Activated CD8-positive, alpha-beta memory T cell treated with anti-CD3 and anti-CD28 coated beads, Interleukin-2, amount 50 U/mL, for 24 hours (primary cell): Measurements from ENCODE around the gene PCK1.
"Not testable (repeated sequence)": the region's sequence is repeated elsewhere in the genome, so short reads cannot be mapped to it uniquely, and the experiment has no call there.

ENCODE experiments used
- DNase-seq: peaks from one replicate; pipeline ENCODE4 v3.0.0-alpha.2; 2020; ENCODE audit errors: extremely low read depth

Gene PCK1

DNA sequence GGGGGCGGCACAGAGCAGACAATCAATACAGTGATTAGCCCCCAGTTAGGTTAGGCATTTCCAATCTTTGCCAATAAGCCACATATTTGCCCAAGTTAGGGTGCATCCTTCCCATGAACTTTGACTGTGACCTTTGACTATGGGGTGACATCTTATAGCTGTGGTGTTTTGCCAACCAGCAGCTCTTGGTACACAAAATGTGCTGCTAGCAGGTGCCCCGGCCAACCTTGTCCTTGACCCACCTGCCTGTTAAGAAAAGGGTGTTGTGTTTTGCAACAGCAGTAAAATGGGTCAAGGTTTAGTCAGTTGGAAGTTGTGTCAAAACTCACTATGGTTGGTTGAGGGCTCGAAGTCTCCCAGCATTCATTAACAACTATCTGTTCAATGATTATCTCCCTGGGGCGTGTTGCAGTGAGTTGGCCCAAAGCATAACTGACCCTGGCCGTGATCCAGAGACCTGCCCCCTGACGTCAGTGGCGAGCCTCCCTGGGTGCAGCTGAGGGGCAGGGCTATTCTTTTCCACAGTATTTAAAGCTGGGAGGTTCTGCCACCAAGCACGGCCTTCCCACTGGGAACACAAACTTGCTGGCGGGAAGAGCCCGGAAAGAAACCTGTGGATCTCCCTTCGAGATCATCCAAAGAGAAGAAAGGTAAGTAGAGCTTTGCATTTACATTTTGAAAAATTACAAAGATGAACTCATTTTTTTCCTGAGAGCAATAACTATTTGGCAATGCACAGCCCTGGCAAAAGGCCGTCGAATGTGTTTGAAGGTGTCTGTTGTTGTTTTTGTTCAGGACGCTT, at the start of gene PCK1:
PCK1 (plus strand) TSS at position 557 of the 802 bp plus-strand sequence. CDS start 302 bp downstream, outside the sequence.
- no peak for DNase-seq

DNA sequence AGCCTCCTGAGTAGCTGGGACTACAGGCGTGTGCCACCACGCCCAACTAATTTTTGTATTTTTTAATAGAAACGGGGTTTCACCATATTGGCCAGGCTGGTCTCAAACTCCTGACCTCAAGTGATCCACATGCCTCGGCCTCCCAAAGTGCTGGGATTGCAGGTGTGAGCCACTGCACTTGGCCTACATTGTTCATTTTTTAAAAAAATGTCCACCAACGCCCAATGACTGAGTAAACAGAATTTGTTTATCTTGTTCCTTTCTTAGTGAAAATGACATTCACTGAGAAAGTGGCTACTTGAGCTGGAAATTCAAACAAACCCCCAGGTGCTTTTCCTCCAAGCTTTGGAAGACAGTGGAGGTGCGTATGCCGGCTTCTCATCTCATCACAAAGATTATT, 49.2 kb upstream of the PCK1 start:
- DNase-seq = not testable (repeated sequence)

DNA sequence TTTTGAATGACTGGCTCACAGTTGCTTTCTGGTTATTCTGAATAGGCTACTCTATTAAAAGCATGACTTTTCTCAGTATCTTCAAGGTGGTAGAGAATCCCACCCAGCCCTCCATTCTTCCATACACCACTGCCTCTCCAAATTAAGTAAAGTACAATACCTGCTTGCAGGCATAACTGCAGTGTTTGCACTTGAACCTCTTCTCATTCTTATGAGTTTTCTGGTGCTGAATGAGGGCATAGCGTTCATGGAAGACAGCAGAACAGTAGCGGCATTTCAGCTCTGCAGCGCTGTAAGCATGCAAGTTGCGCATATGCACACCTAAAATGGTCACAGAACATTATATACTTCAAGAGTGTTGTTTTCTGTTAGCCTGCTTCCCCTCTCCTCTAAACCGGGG, 48.5 kb upstream of the PCK1 start:
- DNase-seq = no peak

DNA sequence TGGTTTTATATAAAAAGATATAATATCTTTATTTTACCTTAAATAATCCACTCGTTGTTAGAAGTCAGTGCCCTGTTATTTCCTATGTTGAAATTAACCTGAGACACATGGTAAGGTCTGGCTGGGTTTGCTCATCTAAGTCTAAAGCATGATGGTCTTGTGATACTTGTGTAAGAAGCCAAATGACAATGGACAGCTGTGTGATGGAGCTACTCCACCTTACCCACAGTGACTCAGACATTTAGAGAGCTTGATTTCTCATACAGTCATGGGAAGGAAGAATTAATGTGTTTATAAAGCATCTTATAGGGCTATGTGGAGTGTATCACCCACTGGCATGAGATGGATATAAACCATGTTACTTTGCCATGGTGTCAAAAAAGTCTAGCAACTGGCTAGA, 47.7 kb upstream of the PCK1 start:
- DNase-seq = no peak

DNA sequence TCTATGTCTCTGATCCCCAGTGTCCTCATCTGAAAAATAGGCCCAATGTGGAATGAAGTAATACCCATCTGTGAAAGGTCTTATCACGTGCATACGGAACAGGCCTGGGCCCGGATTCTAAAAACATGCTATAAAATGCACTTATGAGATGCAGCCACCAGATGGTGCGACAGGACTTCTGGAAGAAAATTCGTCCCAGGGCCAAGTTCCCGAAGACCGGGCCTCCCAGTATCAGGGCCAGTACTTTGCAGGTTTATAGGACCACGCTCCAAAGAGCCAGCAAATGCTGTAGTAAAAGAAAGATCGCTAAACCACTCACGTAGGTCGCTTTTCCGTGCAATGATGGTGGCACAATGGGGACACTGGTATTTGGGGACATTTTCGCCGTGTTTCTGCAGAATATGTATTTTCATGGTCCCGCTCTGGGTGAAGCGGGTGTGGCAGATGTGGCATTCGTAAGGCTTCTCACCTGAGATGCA, 46.6 kb upstream of the PCK1 start:
- DNase-seq = no peak

DNA sequence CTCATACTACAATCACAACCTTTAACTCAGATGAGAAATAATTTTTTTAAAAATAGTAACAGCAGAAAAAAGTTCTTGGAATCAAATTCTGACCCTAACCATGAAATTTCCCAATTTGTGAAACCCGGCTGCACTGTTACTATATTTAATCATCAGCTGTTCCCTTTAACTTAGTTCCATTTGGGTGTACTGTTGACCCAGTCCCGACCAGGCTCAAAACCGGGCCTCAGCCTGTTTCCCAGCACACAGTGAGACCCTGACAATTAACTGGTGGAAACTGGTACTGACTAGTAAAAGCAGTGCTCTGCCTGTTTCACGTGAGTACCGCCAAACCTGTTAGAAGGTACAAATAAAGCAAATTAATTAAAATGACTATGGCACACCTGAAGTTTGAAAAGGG, 43.0 kb upstream of the PCK1 start:
- DNase-seq = no peak

DNA sequence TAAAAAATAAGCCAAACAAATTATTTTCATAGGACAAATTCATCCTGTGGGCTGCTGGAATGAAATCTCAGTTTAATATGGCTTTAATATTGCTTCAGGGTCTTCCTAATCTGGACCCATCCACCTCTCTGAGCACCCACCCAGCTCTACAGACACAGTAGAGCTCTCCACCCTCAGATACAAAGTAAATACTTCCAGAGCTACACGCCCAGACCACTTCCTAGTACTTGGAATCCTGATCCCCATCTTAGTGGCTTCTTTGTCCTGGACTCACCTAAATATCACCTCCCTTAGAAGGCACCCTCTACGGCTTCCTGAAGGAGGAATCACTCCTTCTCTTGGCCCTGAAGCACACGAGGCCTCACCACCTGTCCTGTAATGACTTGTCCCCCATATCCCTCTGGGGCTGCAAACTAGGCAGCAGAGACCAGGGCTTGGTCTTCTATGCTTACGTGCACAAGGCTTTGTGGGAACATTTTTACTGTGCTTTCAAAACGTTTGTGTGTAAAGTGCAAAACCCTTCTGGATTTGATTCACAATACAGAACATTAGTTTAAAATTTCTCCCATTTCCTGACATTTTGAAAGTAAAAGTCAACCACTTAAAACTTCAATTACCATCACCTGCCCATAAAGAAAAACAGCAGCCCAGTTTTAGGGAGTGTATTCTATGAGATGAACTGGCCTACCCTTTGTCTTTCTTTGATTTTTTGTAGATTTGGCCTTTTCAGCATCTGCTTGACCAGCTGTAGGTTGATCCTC, 38.4 kb upstream of the PCK1 start:
- DNase-seq = no peak

DNA sequence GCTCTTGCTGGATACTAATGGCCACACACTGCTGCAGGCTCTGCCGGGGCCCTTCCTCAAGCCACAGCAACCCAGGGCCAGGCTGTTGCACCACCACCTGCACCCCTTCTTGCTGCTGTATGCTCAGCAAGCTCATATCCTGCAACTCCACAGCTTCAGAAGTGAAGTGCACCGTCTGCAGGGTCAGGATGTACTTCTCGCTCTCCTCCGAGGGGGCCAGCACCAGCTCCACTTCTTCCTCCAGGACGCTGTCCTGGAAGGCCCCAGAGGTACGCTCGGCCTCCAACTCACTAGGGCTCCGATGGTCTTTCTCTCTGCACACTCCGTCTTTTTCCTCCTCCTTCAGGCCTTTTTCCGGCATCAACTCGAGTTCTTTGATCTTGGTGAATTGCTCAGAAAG, 37.1 kb upstream of the PCK1 start:
- no peak for DNase-seq

DNA sequence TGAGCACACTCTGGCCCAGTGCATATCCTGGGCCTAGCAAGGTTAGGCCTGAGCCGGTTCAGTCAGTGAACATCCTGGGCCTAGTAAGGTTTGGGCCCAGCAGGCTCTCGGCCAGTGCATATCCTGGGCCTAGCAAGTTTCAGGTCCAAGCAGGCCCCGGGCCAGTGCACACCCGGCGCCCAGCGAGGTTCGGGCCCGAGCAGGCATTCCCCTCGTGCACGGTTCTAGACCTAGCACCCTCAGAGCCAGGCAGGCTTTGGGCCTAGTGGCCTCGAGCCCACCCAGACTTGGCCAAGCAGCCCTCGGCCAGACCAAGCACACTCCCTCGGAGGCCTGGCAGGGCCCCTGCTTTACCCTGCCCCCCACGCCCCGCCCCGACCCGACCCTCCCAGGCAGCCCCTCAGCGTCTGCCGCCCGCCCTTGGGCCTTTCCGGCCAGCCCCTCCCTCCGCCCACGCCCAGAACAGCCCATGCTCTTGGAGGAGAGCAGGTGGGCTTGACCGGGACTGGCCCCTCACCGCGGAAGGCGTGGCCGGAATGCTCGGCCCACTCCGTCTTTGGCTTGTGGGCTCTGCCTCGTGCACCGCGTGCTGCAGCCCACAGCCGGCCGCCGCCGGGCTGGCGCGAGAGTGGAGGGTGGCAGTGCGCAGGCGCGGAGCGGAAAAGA, 36.3 kb upstream of the PCK1 start, which contains the start of gene CTCFL:
CTCFL (minus strand) TSS at position 630 of the 666 bp plus-strand sequence. CDS start 935 bp downstream, outside the sequence.
- no peak for DNase-seq

DNA sequence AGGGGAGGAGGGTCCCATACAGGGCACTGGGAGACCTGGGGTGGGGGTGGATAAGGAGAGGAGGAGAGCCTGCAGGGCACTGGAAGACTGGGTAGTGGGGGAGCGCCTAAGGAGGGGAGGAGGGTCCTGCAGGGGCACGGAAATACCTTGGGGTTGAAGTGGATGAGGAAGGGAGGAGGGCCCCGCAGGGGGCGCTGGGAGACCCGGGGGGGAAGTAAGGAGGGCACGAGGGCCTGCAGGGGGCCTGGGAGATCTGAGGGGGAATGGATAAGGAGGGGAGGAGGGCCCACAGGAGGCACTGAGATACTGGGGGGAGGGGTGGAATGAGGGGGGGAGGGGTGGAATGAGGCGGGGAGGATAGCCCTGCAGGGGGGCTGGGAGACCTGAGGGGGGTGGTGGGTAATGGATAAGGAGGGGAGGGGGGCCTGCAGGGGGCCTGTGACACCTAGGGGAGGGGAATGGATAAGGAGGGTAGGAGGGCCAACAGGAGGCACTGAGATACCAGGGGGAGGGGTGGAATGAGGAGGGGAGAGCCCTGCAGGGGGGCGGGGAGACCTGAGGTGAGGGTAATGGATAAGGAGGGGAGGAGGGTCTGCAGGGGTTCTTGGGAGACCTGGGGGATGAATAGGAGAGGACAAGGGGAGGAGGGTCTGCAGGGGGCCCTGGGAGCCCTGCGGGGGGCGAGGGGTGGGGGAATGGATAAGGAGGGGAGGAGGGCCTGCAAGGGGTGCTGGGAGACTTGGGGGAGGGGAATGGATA, 35.4 kb upstream of the PCK1 start:
- DNase-seq = no peak

DNA sequence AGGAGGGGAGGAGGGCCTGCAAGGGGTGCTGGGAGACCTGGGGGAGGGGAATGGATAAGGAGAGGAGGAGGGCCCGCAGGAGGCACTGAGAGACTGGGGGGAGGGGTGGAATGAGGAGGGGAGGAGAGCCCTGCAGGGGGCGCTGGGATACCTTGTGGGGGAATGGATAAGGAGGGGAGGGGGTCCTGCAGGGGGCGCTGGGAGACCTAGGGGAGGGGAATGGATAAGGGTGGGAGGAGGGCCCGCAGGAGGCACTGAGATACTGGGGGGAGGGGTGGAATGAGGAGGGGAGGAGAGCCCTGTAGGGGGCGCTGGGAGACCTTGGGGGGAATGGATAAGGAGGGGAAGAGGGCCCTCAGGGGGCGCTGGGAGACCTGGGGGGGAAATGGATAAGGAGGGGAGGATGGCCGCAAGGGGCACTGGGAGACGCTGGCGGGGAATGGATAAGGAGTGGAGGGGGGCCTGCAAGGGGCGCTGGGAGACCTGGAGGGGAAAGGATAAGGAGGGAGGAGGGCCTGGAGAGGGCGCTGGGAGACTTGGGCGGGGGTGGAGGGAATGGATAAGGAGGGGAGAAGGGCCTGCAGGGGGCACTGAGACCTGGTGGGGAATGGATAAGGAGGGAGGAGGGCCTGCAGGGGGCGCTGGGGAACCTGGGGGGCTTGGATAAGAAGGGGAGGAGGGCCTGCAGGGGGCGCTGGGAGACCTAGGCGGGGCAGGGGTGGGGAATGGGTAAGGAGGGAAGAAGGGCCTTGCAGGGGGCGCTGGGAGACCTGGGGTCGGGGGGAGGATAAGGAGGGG, 34.6 kb upstream of the PCK1 start:
- DNase-seq = no peak

DNA sequence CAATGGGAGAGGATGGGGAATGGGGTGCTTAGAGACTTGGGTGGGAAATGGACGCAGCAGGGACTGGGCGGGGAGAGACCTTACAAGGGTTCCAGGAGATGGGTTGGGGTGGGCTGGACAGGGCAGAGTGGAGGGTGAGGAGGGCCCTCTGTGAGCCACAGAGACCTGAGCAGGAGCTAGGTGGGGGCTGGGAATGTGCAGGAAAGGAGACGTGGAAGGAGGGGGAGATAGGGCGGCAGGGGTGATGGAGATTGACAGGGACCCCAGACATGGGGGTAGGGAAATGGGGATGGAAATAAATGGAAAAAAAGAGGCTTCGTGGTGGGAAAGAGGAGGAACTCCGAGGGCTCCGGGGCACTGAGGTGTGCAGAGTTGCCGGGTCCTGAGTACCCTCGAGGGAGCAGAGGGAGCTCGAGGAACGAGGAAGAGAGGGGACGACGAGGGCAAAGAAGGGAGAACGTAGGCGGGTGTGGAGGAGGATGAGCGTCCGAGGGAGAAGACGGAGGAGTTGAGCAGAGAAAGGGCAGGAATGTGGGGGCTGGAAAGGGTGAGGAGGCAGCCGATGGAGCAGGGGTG, 33.9 kb upstream of the PCK1 start:
- no peak for DNase-seq

DNA sequence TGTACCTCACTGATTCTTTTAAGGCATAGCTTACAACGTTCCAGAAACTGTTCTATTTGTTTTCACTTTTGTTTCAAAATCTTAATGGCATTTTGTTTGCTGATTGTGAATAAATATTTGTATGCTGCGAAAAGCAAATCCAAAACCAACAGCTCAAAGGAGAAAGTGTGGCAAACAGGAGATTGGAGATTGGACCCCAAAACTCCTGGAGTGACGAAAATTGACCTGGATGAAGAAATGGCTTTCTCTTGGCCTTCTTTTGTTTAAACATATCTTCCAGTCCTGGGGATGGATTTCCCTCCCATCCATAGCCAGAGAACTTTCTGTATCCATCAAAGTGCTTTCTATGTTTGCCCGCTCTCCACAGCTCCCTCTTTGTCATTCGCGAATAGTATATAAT, 33.2 kb upstream of the PCK1 start:
- DNase-seq = no peak

DNA sequence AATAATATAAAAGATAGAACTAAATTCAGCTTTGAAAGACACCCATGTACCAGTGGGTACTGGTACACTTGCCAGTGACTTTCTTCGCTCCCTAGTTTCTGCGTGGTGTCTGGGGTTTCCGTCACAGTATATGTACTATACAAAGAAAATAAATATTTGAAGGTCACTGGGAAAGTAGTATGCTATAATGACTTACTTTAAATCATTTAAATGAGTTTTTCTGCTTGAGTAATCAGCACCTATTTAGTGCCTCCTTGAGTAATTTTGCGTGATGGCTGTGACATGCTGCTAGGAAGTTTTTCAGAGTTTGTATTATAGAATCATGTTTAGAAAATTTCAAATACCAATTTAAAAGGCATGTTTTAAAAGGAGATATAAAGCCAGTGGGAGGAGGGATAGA, 32.8 kb upstream of the PCK1 start:
- DNase-seq = no peak

DNA sequence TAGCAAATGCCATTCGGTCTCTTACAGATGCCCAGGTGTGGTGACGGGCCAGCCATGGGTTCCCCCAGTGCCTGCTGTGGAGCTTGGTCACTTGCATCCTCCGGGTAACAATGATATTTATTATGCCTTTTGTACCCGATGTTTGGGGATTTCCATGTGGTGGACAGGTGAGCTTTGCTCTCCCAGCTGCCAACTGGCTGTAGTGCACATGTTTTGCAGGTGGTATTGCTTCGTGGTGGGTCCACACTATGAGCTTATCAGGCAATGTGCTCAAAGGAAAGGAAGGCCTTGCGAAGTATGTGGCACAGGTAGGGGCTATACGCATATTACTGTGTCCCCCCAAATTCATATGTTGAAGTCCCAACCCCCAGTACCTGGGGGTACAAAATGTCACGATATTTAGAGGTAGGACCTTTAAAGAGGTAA, 31.7 kb upstream of the PCK1 start:
- no peak for DNase-seq

DNA sequence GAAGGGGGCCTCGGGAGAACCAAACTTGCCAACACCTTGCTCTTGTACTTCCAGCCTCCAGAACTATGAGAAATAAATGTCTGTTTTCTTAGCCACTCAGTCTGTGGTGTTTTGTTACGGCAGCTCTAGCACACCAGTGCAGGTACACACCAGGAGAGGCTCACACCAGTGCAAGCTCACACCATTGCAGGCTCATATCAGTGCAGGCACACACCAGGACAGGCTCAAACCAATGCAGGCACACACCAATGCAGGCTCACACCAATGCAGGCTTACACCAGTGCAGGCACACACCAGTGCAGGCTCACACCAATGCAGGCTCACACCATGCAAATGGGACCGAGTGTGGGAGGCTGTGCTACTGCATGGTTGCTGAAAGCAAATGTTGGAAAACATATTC, 31.1 kb upstream of the PCK1 start:
- no peak for DNase-seq

DNA sequence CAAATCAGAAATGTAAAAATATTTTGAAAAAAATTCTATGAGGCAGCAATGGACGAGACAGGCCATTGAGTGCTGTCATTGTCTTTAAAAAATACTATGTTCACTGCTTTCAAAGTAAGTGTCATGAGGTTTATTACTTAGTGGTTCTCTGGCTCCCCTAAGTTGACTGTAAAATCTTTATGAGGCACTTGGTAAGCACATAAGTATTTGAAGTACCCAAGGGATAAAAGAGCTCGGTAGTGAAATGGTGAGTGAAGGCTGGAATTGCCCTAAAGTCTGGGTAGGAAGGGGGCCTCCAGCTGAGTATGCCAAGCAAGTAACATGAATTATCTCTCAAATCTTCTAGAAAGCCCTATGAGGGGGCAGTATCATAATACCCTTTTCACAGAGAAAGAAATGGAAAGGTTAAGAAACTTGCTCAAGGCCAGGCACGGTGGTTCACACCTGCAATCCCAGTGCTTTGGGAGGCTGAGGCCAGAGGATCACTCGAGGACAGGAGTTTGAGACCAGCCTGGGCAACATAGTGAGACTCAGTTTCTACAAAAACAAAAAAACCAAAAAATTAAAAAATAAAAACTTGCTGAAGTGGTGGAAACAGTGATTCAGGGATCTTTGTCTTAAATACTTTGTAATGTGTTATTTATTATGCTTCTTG, 30.5 kb upstream of the PCK1 start:
- DNase-seq = no peak

DNA sequence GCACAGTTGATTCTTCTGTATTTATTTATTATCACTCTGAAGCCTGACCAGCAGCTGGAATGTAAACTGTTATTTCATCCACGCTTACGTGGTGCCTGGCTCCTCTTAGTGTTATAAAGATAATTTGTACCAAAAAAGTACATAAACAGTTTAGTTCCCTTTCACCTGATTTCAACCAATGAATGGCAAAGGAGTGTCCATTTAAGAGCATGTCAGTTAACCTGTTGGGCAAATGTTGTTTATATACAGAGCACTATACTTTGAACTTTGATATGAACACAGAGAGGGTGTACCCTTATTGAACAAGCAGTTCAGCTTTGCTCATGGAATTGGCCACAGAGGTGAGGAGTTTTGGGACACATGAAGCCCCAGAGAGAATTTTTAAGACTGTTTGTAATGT, 28.8 kb upstream of the PCK1 start:
- no peak for DNase-seq

DNA sequence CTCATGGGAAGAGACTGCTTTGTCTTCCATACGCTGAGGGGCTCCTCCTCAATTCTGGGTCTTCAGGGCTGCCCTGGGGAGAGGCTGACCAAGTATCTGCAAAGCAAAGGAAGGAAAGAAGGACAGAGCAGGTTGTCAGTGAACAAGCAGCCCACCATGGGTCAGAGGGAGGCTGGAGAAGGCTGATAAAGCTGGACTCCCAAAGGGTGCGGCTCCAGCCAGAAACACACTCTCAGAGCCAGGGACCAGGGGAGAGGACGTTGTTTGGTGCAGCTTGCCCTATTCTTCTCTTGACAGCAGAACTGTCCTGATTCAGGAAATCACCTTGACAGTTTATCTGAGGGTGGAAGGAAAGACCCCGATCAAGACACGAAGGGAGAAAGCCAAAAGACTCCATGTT, 25.6 kb upstream of the PCK1 start:
- no peak for DNase-seq

DNA sequence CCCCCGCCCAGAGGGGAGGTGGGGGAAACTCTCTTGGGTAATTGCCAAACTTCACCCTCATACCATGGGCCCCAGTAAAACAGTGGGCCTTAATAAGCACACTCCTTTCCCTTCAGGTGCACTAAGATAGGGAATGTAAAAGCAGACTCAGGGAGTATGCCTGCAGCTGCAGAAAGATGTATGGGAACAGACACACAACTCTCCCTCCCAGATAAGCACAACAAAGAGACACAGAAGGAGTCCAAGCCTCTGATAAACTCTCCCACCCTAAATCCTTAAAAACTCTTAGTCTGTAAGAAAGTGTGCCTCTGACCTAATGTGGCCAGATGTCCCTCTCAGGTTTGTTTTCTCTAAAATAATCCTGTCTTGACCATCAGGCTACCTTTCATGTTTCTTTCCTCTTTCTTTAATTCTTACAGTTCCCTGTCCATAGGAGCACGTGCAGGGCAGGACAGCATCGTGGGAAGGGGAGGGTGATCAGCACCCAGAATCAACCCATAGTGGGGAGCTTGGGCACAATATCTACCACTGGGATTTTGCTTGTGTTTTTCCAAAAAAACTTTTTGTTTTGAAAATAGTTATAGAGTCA, 24.7 kb upstream of the PCK1 start:
- DNase-seq = no peak
